H7 (cell line): Measurements from ENCODE around the gene MTHFD2. TPM values are rescaled to one million over a fixed set of nuclear protein-coding genes. Genes with fewer than 3 reads are reported as not detected.
A peak's percentile ranks its signal among the peaks of the same experiment; 100 is the strongest.

Experiments
- DNase-seq: peaks from one replicate; pipeline ENCODE4 v3.0.0; 2012
- H3K27me3 ChIP-seq: 2 replicates; pipeline ENCODE4 v1.6.0; 2011; ENCODE audit warnings: mild to moderate bottlenecking, low read length; ENCODE audit not compliant: control insufficient read depth, insufficient read depth
- H3K36me3 ChIP-seq: replicated peaks from 2 replicates; pipeline ENCODE4 v1.5.1; 2011; ENCODE audit warnings: low read length; ENCODE audit not compliant: control insufficient read depth, insufficient read depth
- H3K4me3 ChIP-seq: 2 replicates; pipeline ENCODE4 v1.5.1; 2011; ENCODE audit warnings: low read depth, mild to moderate bottlenecking, control low read depth, low read length, moderate library complexity; ENCODE audit not compliant: insufficient read depth
- total RNA-seq: library from RNA; depleted of rRNA; stranded (reverse); fragments of >200 nt; shearing (Covaris generic); gene quantifications from 2 replicates; pipeline ENCODE4 v1.2.3, GENCODE V29; 2014; rRNA removed

MTHFD2 gene
- total RNA-seq: 303 and 311 TPM in 2 replicates

DNA sequence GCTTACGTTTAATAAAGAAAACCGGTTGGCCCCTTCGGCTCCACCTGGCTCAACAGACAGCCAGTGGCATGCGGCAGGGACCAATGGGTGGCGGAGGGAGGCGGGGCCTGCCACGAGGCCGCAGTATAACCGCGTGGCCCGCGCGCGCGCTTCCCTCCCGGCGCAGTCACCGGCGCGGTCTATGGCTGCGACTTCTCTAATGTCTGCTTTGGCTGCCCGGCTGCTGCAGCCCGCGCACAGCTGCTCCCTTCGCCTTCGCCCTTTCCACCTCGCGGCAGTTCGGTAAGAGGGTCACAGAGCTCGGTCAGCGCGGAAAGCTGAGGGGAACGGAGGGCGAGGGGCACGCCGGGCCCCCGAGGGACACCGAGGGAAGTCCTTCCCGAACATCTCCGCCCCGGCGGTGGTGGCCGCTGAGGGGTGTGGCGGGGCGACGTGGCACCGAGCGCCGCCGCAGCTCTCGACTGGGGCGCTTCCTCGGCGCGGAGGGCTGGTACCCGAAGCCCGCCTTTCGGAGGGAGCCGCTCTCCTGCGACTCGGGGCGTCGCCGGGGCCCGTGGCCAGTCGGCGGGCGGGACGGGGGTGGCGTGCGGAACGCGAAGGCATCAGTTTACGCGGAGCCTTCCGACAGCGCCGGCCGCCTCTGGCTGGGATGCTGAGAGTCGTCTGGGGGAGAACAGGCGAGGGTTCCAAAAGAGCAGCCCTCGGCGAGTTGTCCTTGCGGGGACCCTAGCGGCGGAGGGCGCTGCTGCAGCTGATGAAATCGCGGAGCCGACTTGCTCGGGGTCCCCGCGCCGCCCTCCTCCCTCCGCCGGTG is at the start of gene MTHFD2:
MTHFD2 (plus strand) TSS at position 155 of the 814 bp plus-strand sequence; CDS start at position 182, 27 bp downstream.
- peak; percentile 97 for DNase-seq
- Histone ChIP-seq H3K4me3 (peak within 1 kb of the TSS; percentile 98), H3K36me3 (peaks cover 2% of the 10 kb centered on the region; the same call in 1 of the 2 replicates), H3K27me3 (no peaks in the 10 kb centered on the region)

- no peak for DNase-seq
- H3K4me3 ChIP-seq: no peak overlapping the region
Measured at GRCh38 chr2:74149247-74149525, 49.2 kb upstream of the MTHFD2 start.

GRCh38 chr2:74149570-74150319 is 48.7 kb upstream of the MTHFD2 start:
- Histone ChIP-seq H3K36me3 (peaks cover 3% of the 10 kb centered on the region), H3K4me3 (no peak overlapping the region), H3K27me3 (no peaks in the 10 kb centered on the region)
- DNase-seq: no peak

More at GRCh38 chr2:74149247-74149525, 49.2 kb upstream of the MTHFD2 start:
- Histone ChIP-seq H3K36me3 (peaks cover 6% of the 10 kb centered on the region), H3K27me3 (no peaks in the 10 kb centered on the region)

GRCh38 chr2:74152954-74153353 is 45.5 kb upstream of the MTHFD2 start:
- Histone ChIP-seq H3K36me3 (peaks cover 8% of the 10 kb centered on the region), H3K4me3 (no peak overlapping the region), H3K27me3 (no peaks in the 10 kb centered on the region)
- DNase-seq: no peak

DNA sequence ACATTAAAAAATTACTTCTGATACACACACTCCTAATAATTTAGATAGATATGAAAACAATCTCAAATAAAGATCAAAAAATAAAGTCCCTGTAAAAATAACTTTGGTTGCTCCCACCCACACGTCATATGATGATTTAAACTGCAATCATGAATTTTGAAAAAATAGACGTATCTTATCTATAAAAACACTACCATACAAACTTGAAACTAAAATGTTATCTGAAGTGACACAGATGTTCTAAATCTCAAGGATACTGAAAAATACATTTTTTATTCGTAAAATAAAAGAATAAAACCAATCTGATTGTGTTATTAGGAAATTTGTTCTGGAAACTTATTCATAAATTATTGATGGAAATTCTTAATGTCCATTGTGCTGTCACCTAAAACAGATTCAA is 42.6 kb upstream of the MTHFD2 start:
- H3K36me3 ChIP-seq: peaks cover 10% of the 10 kb centered on the region
- H3K27me3 ChIP-seq: no peaks in the 10 kb centered on the region
- H3K4me3 ChIP-seq: no peak overlapping the region
- no peak for DNase-seq

GRCh38 chr2:74162951-74163350 is 35.5 kb upstream of the MTHFD2 start:
- no peak overlapping the region for H3K4me3 ChIP-seq
- DNase-seq: no peak
- no peaks in the 10 kb centered on the region for H3K27me3 ChIP-seq
- H3K36me3 ChIP-seq: peaks cover 21% of the 10 kb centered on the region

DNA sequence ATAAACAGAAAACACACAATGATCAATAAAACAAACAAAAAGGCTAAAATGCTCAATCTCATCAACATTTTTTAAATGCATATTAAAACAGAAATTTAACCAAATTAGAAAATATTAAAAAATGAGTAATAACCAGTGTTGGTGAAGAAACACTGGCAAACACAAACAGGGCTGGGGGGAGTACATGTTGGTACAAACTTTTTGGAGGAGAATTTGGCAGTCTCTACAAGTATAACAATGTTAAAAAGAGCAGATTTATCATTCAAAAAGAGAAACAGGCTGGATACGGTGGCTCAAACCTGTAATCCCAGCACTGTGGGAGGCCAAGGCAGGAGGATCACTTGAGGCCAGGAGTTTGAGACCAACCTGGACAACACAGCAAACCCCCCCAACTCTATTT is 33.7 kb upstream of the MTHFD2 start:
- no peak overlapping the region for H3K4me3 ChIP-seq
- H3K36me3 ChIP-seq: peaks cover 22% of the 10 kb centered on the region

GRCh38 chr2:74168739-74169138 is 29.7 kb upstream of the MTHFD2 start:
- Histone ChIP-seq H3K36me3 (peaks cover 23% of the 10 kb centered on the region), H3K27me3 (no peaks in the 10 kb centered on the region)
- no peak for DNase-seq

More for the DNA sequence above, 33.7 kb upstream of the MTHFD2 start:
- no peaks in the 10 kb centered on the region for H3K27me3 ChIP-seq
- no peak for DNase-seq

GRCh38 chr2:74174909-74175308 is 23.5 kb upstream of the MTHFD2 start:
- Histone ChIP-seq H3K27me3 (no peaks in the 10 kb centered on the region), H3K36me3 (peaks cover 6% of the 10 kb centered on the region), H3K4me3 (no peak overlapping the region)
- DNase-seq: no peak

More at GRCh38 chr2:74168739-74169138, 29.7 kb upstream of the MTHFD2 start:
- no peak overlapping the region for H3K4me3 ChIP-seq

DNA sequence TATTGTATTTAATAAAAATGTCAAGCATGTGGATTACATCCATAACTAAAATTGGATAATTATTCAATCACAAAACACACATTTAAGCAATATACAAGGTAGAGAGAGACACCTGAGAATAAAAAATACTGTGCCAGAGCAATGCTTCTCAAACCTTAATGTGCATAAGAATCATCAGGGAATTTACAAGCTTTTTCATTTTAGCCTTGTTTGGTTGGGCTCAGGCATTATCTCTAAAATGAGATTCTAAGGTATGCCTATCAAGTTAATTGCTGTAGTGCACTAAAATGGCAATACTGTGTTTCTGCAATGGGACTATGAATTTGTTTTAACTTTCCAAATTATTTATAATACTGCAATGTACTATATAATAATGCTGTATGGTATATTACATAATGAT is 20.7 kb upstream of the MTHFD2 start:
- Histone ChIP-seq H3K4me3 (peak overlapping the region; percentile 88), H3K36me3 (no peaks in the 10 kb centered on the region), H3K27me3 (no peaks in the 10 kb centered on the region)
- DNase-seq: no peak

DNA sequence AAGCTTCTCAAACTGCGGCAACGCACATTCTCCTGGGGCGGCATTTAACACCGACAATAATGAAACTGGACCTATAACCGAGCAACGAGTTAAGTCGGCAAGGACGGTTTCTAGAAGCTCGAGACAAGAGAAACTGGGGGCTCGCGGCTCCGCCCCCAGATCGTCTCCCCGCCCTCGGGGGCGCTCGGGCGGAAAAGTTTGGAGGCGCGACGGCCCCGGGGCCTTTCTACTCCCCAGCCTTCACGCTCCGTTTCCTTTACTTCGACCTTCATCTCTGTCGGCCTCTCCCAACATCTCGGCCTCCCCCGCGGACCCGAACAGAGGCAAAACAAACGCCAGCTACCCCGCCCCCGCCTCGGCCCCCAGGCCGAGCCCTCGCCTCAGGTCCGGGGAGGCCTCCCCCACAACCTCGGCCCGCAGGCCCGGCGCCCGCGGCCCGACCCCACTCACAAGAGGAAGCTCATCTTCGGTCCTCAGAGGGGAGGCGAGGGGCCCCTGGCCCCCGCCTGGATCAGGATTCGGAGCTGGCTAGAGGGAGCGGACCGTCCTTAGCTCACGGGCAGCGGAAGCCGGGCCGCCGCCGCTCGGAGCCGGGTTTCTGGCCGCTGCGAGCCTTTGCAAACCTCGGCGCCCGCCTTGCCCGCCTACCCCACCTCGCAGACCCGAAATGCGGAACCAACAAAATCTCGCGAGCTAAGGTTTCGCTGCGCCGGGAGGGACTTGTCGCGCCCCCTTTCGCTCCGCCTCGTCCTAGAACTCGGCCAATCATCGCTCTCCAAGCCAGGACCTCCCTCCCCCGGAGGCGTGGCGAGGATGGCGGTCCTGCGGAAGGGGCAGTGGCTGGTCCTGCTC is 20.0 kb upstream of the MTHFD2 start, which contains the start of gene MOB1A:
MOB1A (minus strand) TSS at position 669 of the 852 bp plus-strand sequence; CDS start at position 464, 205 bp downstream.
- DNase-seq: peak; percentile 97
- Histone ChIP-seq H3K4me3 (peak within 1 kb of the TSS; percentile 88), H3K36me3 (no peaks in the 10 kb centered on the region), H3K27me3 (no peaks in the 10 kb centered on the region)

GRCh38 chr2:74179063-74179865 is 19.2 kb upstream of the MTHFD2 start:
- Histone ChIP-seq H3K36me3 (no peaks in the 10 kb centered on the region), H3K27me3 (no peaks in the 10 kb centered on the region), H3K4me3 (no peak overlapping the region; the same call in 1 of the 2 replicates)
- DNase-seq: no peak

DNA sequence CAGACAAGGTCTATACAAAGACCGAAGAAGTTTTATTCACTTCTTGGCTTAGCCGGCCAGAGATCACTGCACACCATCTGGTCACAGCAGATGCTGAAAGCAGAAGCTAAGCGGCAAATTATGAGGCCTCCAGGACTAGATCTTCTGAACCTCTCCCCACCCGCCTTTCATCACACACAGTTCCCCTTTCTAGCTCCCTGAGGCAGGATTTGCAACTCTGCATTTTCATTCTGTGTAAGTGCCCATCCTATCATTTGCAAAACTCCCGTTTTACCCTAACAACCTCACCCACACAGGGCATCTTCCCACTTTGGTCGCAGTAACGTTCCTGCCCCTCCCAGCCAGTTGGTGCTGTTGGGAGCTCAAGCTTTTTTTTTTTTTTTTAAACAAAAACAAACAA is 16.7 kb upstream of the MTHFD2 start:
- Histone ChIP-seq H3K36me3 (no peaks in the 10 kb centered on the region), H3K4me3 (no peak overlapping the region), H3K27me3 (no peaks in the 10 kb centered on the region)
- DNase-seq: no peak

GRCh38 chr2:74183878-74184277 is 14.5 kb upstream of the MTHFD2 start:
- Histone ChIP-seq H3K4me3 (no peak overlapping the region), H3K36me3 (no peaks in the 10 kb centered on the region), H3K27me3 (no peaks in the 10 kb centered on the region)
- no peak for DNase-seq
